HG02610 (cell line): Measurements from ENCODE around the gene RAD51B.
"Not testable (repeated sequence)": the region's sequence is repeated elsewhere in the genome, so short reads cannot be mapped to it uniquely, and the experiment has no call there.

Experiments used
- ATAC-seq: cut with Tn5 transposase; IDR thresholded peaks from one replicate; pipeline ENCODE4 v1.9.1; 2021; ENCODE audit warnings: mild to moderate bottlenecking, moderate library complexity; ENCODE audit not compliant: unreplicated experiment

The RAD51B gene

GRCh38 chr14:68696266-68696665 is 876.7 kb downstream of the RAD51B start:
- ATAC-seq: no peak

GRCh38 chr14:68696721-68697495 is 877.3 kb downstream of the RAD51B start:
- no peak for ATAC-seq

- ATAC-seq: not testable (repeated sequence)
Observed at GRCh38 chr14:68698773-68699172, 879.2 kb downstream of the RAD51B start.

- ATAC-seq: no peak
Observed at GRCh38 chr14:68701001-68701741, 881.6 kb downstream of the RAD51B start.

GRCh38 chr14:68702135-68702534 is 882.6 kb downstream of the RAD51B start:
- no peak for ATAC-seq

- no peak for ATAC-seq
Observed at GRCh38 chr14:68702578-68702977, 883.0 kb downstream of the RAD51B start.

- ATAC-seq: no peak
Observed at GRCh38 chr14:68703093-68703492, 883.5 kb downstream of the RAD51B start.

GRCh38 chr14:68704736-68705720 is 885.4 kb downstream of the RAD51B start:
- ATAC-seq: no peak

- ATAC-seq: no peak
Observed at GRCh38 chr14:68705741-68706283, 886.2 kb downstream of the RAD51B start.

- no peak for ATAC-seq
Observed at GRCh38 chr14:68707482-68707881, 887.9 kb downstream of the RAD51B start.

- no peak for ATAC-seq
Observed at GRCh38 chr14:68708343-68708742, 888.8 kb downstream of the RAD51B start.

GRCh38 chr14:68709007-68709406 is 889.4 kb downstream of the RAD51B start:
- no peak for ATAC-seq

- ATAC-seq: no peak
Observed at GRCh38 chr14:68710776-68711175, 891.2 kb downstream of the RAD51B start.

- no peak for ATAC-seq
Observed at GRCh38 chr14:68711561-68712309, 892.2 kb downstream of the RAD51B start.

- ATAC-seq: no peak
Observed at GRCh38 chr14:68712703-68713370, 893.3 kb downstream of the RAD51B start.

GRCh38 chr14:68713782-68714181 is 894.2 kb downstream of the RAD51B start:
- ATAC-seq: no peak

GRCh38 chr14:68714991-68715924 is 895.7 kb downstream of the RAD51B start:
- no peak for ATAC-seq

- no peak for ATAC-seq
Observed at GRCh38 chr14:68716698-68717097, 897.1 kb downstream of the RAD51B start.
